Psoas muscle (tissue), 8 donors: ENCODE data around the gene CTRB1. TPM values are rescaled to one million over a fixed set of nuclear protein-coding genes. Genes with fewer than 3 reads are reported as not detected.

Experiments
- ATAC-seq, 4 donors: fragments of 200-7000 bp; cut with Tn5 transposase; one replicate each; pipeline ENCODE4 v1.9.1; 2020; ENCODE audit warnings: moderate library complexity in 3 of 4, mild to moderate bottlenecking in 2 of 4
- DNase-seq, 2 donors: peaks; one replicate each; pipeline ENCODE4 v3.0.0-alpha.2; 2020
- H3K27ac ChIP-seq: fragments of 200-600 bp; one replicate; pipeline ENCODE4 v1.8.0; 2022
- H3K27me3 ChIP-seq, 3 donors: fragments of 200-600 bp in 1 of 3; one replicate each; pipeline versions ENCODE4 v1.6.1 to v1.8.0; 2013 to 2022; ENCODE audit warnings: low read length in 2 of 3, mild to moderate bottlenecking in 2 of 3, moderate library complexity in 1 of 3; ENCODE audit not compliant: insufficient read depth in 3 of 3
- H3K36me3 ChIP-seq, 2 donors: fragments of 200-600 bp in 1 of 2; one replicate each; pipeline versions ENCODE4 v1.6.1 to v1.8.0; 2013 to 2022; ENCODE audit warnings: low read depth in 1 of 2, mild to moderate bottlenecking in 1 of 2, moderate library complexity in 1 of 2; ENCODE audit not compliant: insufficient read depth in 1 of 2
- H3K4me1 ChIP-seq: fragments of 200-600 bp; one replicate; pipeline ENCODE4 v1.8.0; 2022
- H3K4me3 ChIP-seq: fragments of 200-600 bp; one replicate; pipeline ENCODE4 v1.8.0; 2022; ENCODE audit warnings: mild to moderate bottlenecking
- H3K9me3 ChIP-seq: fragments of 200-600 bp; one replicate; pipeline ENCODE4 v1.8.0; 2022
- CTCF ChIP-seq: fragments of 200-600 bp; IDR thresholded peaks from one replicate; pipeline ENCODE4 v1.8.0; 2022; ENCODE audit warnings: antibody characterized with exemption
- WGBS, 3 donors: extraction: QIAGEN DNeasy Blood & Tissue Kit; methylation state at CpG; one replicate each; pipeline versions ENCODE4 v1.1.6 to v1.1.7; 2013; 5-methylcytosine and 5-hydroxymethylcytosine counted together
- intact Hi-C, 2 donors: fragments of 100-400 bp; cut with DNase I; formaldehyde crosslinking; loops; one replicate each; pipeline versions ENCODE4 v1.11.0 to v1.14.2; 2022
- polyA plus RNA-seq, 3 donors: library from polyadenylated mRNA; stranded (reverse); fragments of 200-250 nt; gene quantifications; one replicate each; pipeline ENCODE4 v1.2.3, GENCODE V29; 2013
- total RNA-seq, 4 donors: library from RNA; stranded (reverse); fragmentation: NEBNext Ultra II Directional in 2 of 4; extraction: Animal tissue kit (Norgen Biotek cat#: 25700) in 2 of 4; gene quantifications; one replicate each; pipeline versions ENCODE4 v1.2.1 to v1.2.4, GENCODE V29; 2021 to 2023
- donor health status: healthy with polysubstance abuse.
- donor health status: DM: no; HTN: no; CAD: no; lungs with moderate emphysema.
- donor health status: Bipolar disorder and iron deficiency.
- donor health status: healthy.
- donor health status: DM: yes; HTN: yes; CAD: no.
- donor health status: DM: no; HTN: no; CAD: no.
- donor health status: DM: no; HTN: no; CAD: no.
- donor health status: DM: yes; HTN: yes; CAD: no.

CTRB1 gene
- total and polyA plus RNA-seq, 7 donors = 0.03 to 3.9 (median 1.2) TPM; not detected in 2

- ATAC-seq (no peak), DNase-seq (peak in 1 of 2 donors; percentile 13)
- no peaks in the 10 kb centered on the region for H3K27me3 ChIP-seq
- H3K9me3 ChIP-seq = no peaks in the 10 kb centered on the region
- no peak for TF ChIP-seq CTCF
- H3K4me1 ChIP-seq = peaks cover 84% of the 10 kb centered on the region
- H3K27ac ChIP-seq = peak overlapping the region; percentile 93
- 63 to 68% (median 67%) methylated on average over 24 of the region's 24 CpGs for WGBS, 3 donors
- no peaks in the 10 kb centered on the region for H3K36me3 ChIP-seq
- intact Hi-C loops = no loop called here
- peak overlapping the region; percentile 78 for H3K4me3 ChIP-seq
These were observed 33.5 kb downstream of the CTRB1 start for GRCh38 chr16:75252049-75252864.

GRCh38 chr16:75252946-75253911 is 34.4 kb downstream of the CTRB1 start:
- ATAC-seq (no peak), DNase-seq (peak in 1 of 2 donors; percentile 23)
- Histone ChIP-seq H3K27me3 (no peaks in the 10 kb centered on the region), H3K4me1 (peaks cover 84% of the 10 kb centered on the region), H3K4me3 (peak overlapping the region; percentile 78), H3K36me3 (no peaks in the 10 kb centered on the region), H3K27ac (peak overlapping the region; percentile 93), H3K9me3 (no peaks in the 10 kb centered on the region)
- intact Hi-C loops = no loop called here
- 41 to 50% (median 41%) methylated on average over 13 to 15 of the region's 15 CpGs for WGBS, 3 donors
- no peak for TF ChIP-seq CTCF

GRCh38 chr16:75254359-75254837 is 35.6 kb downstream of the CTRB1 start:
- Histone ChIP-seq H3K4me1 (peaks cover 84% of the 10 kb centered on the region), H3K27ac (peak overlapping the region; percentile 93), H3K27me3 (no peaks in the 10 kb centered on the region), H3K9me3 (no peaks in the 10 kb centered on the region), H3K36me3 (no peaks in the 10 kb centered on the region), H3K4me3 (peak overlapping the region; percentile 26)
- DNase-seq (peak; percentile 72 to 91), ATAC-seq (peak; percentile 76 to 80 (median 78))
- intact Hi-C loops = no loop called here
- WGBS, 3 donors = 9 to 19% (median 15%) methylated on average over 5 of the region's 5 CpGs
- no peak for TF ChIP-seq CTCF

DNA sequence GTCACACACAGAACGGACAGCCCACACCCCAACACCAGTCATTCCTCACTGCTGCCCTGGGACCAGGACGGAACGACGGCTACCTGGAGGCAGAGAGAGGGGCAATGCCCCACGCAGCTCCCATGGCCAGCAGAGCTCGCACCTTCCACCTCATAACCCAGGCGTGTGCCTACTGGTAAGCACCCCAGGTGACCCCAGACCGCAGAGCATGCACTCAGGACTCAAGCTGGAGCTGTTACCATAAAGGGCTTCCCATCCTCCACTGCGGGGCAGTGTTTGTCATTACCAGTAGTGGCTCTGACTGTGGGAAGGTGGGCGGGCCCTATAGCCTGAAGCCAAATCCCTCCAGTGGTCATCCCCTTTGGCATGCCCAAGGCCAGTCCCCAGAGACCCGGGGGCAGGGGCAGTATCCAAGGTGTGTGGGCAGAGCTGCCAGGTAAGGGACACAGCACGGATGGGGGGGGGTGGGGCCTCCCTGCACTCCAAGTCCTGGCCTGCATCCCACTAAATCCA is 37.3 kb downstream of the CTRB1 start:
- intact Hi-C loops = no loop called here
- no peaks in the 10 kb centered on the region for H3K9me3 ChIP-seq
- H3K27ac ChIP-seq = peak overlapping the region; percentile 93
- no peaks in the 10 kb centered on the region for H3K36me3 ChIP-seq
- no peak for TF ChIP-seq CTCF
- peak overlapping the region; percentile 28 for H3K4me3 ChIP-seq
- peaks cover 88% of the 10 kb centered on the region for H3K4me1 ChIP-seq
- 61 to 66% (median 64%) methylated on average over 12 of the region's 12 CpGs for WGBS, 3 donors
- DNase-seq (peak; percentile 56 to 64), ATAC-seq (peak in 2 of 4 donors; percentile 37 to 41)
- no peaks in the 10 kb centered on the region for H3K27me3 ChIP-seq
